DND-41 (cell line): ENCODE data around the gene ZRANB1.

Source experiments
- EZH2 ChIP-seq: IDR thresholded peaks from 3 replicates; pipeline ENCODE4 v1.6.1; 2012; ENCODE audit warnings: borderline replicate concordance, low read depth, mild to moderate bottlenecking, moderate library complexity, low read length, inconsistent platforms; ENCODE audit not compliant: severe bottlenecking
- TF ChIP-seq, protein P1 (sequence below): IDR thresholded peaks from 2 replicates; pipeline ENCODE4 v1.5.1; 2012; ENCODE audit warnings: borderline replicate concordance, low read length, moderate library complexity, mild to moderate bottlenecking; ENCODE audit not compliant: poor library complexity, severe bottlenecking; ENCODE audit errors: extremely low read depth

DNA sequence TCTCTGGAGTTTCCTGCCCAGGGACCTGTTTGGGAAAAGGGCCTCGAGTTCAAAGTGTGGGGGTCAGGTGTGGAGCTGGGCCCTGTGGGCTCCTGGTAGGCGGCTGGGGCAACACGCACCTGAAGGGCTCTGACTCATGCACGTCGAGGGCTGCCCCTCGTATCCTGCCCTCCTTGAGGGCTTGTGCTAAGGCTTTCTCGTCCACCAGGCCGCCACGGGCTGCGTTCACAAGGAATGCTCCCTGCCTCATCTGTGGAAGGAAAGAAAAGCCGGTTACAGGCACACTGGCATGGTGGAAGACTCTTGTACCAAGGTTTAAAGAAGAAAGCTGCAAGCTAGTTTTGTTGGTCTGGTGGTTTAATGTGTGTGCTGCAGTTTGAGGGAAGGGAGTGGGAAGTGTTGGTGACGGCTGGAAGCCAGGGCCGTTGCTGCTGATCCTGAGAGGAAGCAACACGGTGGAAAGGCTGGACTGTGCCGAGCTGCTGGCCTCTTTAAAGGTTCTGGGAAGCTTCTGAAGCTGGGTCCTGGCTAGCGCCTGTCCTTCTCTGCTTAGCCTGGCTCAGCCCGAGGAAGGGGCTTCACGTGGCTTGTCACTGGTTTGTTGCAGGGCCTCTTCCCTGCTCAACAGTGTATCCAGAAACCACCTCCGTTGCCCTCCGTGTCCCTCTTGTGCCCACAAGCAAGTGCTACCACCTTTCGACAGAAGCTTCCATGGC is 52.0 kb downstream of the ZRANB1 start:
- TF ChIP-seq, protein P1, sequence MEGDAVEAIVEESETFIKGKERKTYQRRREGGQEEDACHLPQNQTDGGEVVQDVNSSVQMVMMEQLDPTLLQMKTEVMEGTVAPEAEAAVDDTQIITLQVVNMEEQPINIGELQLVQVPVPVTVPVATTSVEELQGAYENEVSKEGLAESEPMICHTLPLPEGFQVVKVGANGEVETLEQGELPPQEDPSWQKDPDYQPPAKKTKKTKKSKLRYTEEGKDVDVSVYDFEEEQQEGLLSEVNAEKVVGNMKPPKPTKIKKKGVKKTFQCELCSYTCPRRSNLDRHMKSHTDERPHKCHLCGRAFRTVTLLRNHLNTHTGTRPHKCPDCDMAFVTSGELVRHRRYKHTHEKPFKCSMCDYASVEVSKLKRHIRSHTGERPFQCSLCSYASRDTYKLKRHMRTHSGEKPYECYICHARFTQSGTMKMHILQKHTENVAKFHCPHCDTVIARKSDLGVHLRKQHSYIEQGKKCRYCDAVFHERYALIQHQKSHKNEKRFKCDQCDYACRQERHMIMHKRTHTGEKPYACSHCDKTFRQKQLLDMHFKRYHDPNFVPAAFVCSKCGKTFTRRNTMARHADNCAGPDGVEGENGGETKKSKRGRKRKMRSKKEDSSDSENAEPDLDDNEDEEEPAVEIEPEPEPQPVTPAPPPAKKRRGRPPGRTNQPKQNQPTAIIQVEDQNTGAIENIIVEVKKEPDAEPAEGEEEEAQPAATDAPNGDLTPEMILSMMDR, result no peak
- TF ChIP-seq EZH2, result no peak
